ENCODE measurements around the gene GNAQ.

The GNAQ gene

DNA sequence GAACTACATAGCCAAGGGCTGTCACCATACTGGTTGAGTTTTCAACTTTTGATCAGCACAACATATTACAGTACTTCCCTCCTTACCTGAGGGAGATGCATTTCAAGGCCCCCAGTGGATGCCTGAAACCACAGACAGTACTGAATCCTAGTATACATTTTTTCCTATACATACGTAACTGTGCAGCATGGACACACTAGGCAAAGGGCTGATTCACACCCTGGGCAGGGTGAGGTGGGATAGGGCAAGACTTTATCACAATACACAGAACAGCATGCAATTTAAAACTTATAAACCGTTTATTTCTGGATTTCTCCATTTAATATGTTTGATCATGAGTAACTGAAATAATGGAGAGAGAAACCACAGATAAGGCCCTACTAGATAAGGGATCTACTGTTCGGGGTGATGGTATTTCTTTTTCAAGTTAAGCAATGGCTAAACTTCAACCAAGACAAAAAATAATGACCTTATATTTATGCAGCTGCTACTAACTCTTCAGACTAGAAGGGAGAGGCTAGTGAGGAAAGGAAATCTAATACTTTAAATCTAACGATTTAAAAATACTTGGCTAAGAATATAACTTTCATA, 196.6 kb downstream of the GNAQ start:
- DNase-seq, result no peak

DNA sequence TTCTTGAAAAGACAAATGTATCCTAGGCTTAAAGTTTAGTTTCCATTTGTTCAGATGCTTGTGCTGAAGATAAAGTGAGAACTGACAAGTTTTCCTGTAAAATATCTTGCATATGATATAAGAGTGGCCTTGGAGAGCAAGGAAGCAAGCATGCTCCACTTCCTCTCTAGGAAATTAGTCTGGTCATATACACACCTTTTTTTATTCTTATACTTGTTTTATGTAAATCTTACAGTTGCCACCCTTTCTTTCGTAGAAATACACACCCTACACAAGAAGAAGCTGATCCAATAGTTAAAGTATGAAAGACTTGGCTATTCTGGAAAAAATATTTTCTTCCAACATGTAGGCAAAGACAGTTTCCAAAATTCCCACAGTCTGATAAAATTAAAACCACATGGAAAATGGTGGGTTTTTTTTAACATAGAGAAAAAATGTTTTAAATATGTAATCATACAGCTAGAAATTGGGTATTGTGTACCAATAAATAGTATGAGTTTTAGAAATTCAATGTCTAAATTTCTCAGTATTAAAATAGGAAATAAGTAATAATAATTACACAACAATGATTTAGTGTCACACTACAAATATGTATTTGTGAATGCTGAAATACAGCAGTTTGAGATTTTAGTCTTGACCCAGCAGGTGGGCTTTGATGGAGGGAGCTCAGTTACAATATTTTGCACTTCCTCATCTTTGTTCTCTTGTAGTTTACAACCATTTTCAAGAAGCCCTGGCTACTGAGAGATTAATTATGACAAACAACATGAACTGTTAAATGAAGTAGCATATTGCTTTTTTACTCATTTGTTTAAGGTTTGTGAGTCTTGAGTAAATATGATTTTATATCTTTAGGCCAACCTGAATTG, 197.8 kb downstream of the GNAQ start:
- no peak for DNase-seq

DNA sequence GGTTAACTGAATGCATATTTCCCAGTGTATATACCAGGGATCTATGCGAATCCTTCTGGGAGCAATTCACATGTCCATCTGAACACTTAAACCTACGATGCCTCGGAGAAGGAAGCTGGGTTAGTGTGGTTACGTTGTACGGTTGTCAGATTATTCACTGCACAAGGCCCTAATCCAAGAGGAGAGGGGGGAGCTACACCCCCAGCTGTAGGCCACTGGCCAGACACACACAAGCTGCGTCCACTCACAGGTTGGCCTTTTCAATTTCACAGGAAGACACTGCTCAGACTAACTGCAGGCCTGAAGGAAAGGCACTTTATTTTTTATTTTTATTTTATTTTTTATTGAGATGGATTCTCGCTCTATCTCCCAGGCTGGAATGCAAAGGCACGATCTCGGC, 199.0 kb downstream of the GNAQ start:
- no peak for DNase-seq

- DNase-seq, result no peak
Observed at GRCh38 chr9:77831781-77832180, 199.8 kb downstream of the GNAQ start.

GRCh38 chr9:77830618-77831285, 200.9 kb downstream of the GNAQ start:
- DNase-seq, result no peak

DNA sequence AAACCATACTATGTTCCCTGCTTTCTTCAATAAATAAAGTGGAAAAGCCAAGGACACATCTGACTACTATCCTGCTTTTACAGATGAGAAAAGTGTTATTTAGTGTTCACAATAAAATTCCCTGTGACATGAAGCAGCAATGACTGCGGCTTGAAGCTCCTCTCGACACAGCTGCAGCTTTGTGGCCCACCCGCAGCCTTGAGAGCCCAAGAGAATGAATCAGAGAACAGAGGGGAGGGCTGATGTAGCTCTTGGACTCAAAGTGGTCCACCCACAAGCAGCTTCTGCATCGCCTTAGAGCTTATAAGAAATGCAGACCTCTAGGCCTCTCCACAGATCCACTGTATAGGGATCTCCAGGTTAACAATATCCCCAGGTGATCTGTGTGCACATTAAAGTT, 202.2 kb downstream of the GNAQ start:
- no peak for DNase-seq

DNA sequence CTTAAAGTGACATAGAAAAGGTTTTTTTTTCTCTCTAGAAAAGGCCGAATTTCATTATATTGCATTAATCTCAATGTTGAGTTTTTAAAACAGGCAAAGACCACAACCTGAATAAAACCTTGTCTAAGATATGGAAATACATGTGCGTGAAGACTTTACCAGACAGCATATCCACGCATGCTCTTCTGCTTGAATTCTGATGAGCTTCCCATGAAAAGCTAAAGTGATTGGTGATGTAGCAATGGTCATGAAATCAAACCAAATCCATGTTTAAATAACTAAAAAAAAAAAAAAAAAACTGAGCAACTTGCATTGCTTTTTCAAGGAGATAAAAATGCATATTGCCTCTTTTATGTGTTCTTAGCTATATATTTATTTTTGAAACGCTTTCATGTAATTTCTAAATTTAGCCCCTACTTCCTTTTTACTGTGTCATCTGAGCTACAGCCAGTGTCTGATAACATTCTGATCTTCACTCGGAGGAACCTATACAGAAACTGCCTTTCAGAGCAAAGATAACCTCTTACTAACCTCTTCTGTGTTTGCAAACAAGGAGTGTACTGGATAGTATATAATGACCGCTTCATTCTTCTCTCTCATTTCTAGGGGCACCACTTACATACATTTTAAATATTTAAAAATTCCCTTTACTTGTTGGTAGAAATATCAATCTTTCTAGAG, 204.4 kb downstream of the GNAQ start:
- DNase-seq, result no peak

- no peak for DNase-seq
Observed at GRCh38 chr9:77826621-77827020, 205.0 kb downstream of the GNAQ start.

DNA sequence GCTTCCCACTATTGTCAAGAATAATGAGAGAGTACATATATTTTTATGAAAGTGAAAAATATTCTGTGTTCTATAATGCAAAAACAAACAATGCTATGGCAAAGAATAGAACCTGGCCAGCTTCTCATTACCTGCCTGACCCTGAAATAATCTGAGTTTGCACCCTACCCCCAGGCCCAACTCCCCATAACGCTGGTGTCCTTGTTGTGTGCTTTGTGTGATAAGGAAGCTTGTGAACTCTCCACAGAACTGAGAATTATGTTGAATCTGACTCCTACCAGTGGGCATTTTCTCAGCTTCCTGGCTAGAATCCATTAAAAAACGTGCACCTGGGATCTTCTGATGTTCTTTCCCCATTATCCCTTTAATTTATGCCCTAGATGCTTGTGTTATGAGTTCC, 205.5 kb downstream of the GNAQ start:
- DNase-seq, result no peak

GRCh38 chr9:77825361-77825760, 206.2 kb downstream of the GNAQ start:
- no peak for DNase-seq

GRCh38 chr9:77820293-77820954, 211.2 kb downstream of the GNAQ start:
- DNase-seq, result no peak

GRCh38 chr9:77819657-77820056, 212.0 kb downstream of the GNAQ start:
- DNase-seq, result no peak

DNA sequence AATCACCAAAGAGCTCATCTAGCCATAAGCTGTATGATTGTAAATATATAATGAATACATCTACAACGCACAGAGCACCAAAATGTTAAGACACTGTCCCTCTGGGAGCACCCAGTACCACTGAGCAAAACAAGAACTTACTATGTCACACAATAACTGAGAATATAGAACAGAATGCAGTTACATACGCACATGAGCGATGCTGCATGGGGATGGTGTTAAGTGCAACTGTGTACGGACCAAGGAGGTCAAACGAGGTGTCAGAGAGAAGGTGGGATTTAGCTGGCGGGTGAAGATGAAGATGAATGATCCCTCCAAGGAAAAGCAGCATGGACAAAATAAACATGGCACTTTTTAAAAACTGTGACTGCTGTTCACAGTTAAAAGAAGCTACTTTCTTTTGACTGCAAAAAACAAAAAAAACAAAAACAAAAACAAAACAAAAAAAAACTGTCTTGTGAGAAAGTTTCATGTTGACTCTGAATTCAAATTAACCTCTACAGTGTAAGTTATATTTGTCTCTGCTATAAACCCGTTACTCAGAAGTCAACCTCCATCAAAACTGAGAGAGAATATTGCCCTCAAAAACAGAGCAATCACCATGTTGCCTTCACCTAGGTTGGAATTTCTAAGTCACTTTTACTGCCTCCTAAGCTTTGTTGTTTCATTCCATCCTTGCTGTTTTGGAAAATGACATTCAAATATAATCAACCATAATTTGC, 213.9 kb downstream of the GNAQ start:
- no peak for DNase-seq

DNA sequence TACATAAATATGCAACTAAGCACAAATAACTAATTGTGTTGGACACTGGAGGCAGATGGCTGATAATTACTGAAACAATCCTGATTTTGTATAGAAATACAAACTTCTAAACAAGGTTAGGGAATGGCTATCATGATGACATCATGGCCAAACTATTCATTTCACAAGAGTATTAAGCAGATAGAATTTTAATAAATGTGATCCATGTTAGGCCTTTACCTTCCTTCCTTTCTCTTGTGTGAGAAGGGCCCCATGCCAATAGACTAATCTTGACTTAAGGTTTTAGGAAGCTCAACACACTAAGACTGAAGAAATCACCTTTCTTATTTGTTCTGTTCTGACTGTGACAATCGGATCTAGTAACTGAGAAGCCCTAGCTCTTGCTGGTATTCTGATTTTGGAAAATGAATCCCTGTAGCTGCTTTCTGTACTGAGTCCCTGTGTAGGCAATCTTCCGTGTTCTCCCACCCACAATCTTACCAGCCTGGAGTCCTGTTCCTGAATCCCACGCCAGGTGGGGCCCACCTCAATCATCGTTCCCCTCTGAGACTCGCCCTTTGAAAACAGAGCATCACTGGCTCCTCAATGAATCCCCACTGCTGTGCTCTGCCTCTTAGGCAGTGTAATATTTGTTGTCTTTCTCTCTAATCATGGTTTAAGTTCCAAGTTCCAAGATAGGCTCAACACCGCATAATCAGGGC, 214.8 kb downstream of the GNAQ start:
- no peak for DNase-seq

- no peak for DNase-seq
Observed at GRCh38 chr9:77815260-77815659, 216.4 kb downstream of the GNAQ start.

DNA sequence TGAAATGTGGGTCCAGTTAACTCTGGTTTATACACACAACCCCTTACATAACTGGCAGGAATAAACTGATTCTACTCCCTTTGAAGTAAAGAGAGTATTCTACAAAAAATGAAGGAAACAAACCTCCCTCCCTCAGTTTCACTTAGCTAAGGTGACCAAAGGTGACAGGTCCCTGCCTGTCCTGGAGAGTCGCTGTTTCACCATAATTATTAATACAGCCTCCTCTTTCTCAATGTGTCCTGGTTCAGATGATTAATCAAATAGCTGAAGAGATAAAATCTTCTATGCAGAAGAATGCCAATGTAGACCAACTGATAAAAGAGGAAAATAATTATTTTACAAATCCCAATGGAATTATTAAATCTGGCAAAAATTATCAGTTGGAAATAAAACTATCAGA, 219.8 kb downstream of the GNAQ start:
- DNase-seq, result no peak

DNA sequence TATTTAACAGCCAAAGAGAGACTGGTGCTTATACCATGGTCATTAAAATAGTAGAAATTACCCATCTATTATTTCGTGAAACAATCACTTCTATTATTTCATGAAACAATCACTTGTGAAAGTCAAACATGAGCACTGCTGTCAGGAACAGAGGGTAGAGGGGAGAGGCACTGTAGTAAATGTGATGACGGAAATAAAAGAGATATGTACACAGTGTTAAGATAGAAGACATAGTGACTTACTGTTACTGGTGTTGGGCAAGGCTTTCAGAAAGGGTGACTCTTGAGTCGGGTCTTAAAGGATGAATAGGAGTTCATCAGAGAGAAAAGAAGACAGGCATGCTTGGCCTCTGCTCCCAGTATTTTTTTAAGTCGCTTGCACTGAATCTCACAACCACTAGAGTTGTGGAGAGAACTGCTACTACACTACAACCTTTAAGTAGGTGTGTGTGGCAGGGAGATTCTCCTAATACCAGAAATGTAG, 220.9 kb downstream of the GNAQ start:
- no peak for DNase-seq

- no peak for DNase-seq
Observed at GRCh38 chr9:77810047-77810446, 221.6 kb downstream of the GNAQ start.

DNA sequence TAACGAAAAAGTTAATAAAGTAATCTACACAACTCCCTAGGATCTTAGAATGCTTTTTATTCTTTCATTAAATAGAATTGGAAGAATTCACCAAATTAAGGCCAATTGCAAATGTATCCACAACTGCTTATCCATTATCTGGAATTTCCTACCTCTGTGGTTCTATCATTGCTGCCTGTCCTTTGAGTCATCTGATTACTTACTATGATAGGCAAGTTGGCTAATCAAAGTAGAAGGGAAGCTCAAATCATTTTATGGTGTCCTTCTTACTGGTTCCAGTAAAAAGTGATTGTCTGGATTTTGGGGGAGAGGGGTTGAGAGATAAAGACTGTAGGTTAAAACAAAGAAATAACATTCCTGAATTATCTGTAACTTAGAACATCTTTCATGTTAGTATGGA, 222.1 kb downstream of the GNAQ start:
- no peak for DNase-seq

DNA sequence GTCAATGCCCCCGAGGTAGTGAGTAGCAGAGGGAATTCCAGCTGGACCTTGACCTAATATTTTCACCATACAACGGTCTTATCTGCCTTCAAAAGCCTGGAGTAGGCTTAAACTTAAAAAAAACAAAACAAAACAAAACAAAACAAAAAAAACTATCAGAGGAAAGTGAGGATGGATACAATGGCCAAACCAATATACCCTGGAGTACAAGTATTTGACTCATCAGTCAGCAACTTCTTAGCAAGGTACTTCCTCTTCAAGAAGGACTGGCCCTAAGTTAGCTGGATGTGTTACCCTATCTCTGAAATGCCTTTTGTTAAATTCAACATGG, 222.9 kb downstream of the GNAQ start:
- no peak for DNase-seq
